Thoracic aorta (tissue), 2 donors: ENCODE results near the gene ADAMTS2. TPM values are rescaled to one million over a fixed set of nuclear protein-coding genes. Genes with fewer than 3 reads are reported as not detected.

ENCODE experiments used
- ATAC-seq: fragments of 150-250 bp; one replicate; pipeline ENCODE4 v1.8.0; 2017; ENCODE audit warnings: low read depth; ENCODE audit not compliant: insufficient number of reproducible peaks, low FRiP score
- DNase-seq: peaks from one replicate; pipeline ENCODE4 v3.0.0-alpha.2; 2020; ENCODE audit warnings: low spot score
- H3K27ac ChIP-seq, 2 donors: fragments of 200-600 bp; sonication (generic); 1 replicate in 1 of 2; 2 replicates in 1 of 2; pipeline ENCODE4 v1.5.1; 2016; ENCODE audit warnings: mild to moderate bottlenecking in 2 of 2, moderate library complexity in 2 of 2
- H3K27me3 ChIP-seq: fragments of 200-600 bp; sonication (generic); replicated peaks from 2 replicates; pipeline ENCODE4 v1.6.0; 2016; ENCODE audit warnings: mild to moderate bottlenecking; ENCODE audit not compliant: insufficient read depth
- H3K36me3 ChIP-seq: fragments of 200-600 bp; sonication (generic); one replicate; pipeline ENCODE4 v1.5.1; 2016
- H3K4me1 ChIP-seq, 2 donors: fragments of 200-600 bp; sonication (generic); 1 replicate in 1 of 2; 2 replicates in 1 of 2; pipeline versions ENCODE4 v1.5.1 to v1.6.0; 2016; ENCODE audit warnings: low read depth in 2 of 2, mild to moderate bottlenecking in 1 of 2; ENCODE audit not compliant: control insufficient read depth in 1 of 2
- H3K4me3 ChIP-seq: fragments of 200-600 bp; sonication (generic); 2 replicates; pipeline ENCODE4 v1.5.1; 2016; ENCODE audit warnings: mild to moderate bottlenecking
- H3K9me3 ChIP-seq: fragments of 200-600 bp; sonication (generic); 2 replicates; pipeline ENCODE4 v1.5.1; 2016
- total RNA-seq, 2 donors: library from RNA; depleted of rRNA; stranded (reverse); fragments of >200 nt; gene quantifications; one replicate each; pipeline versions ENCODE4 v1.1.0 to v1.2.3, GENCODE V29; 2016
- TF ChIP-seq, protein P1 (sequence below): fragments of 200-600 bp; sonication (generic); IDR thresholded peaks from one replicate; pipeline ENCODE4 v1.5.1; 2019; ENCODE audit warnings: antibody characterized with exemption

The ADAMTS2 gene
- total RNA-seq, 2 donors from 2014 or later = 34.4 to 60.7 TPM

DNA sequence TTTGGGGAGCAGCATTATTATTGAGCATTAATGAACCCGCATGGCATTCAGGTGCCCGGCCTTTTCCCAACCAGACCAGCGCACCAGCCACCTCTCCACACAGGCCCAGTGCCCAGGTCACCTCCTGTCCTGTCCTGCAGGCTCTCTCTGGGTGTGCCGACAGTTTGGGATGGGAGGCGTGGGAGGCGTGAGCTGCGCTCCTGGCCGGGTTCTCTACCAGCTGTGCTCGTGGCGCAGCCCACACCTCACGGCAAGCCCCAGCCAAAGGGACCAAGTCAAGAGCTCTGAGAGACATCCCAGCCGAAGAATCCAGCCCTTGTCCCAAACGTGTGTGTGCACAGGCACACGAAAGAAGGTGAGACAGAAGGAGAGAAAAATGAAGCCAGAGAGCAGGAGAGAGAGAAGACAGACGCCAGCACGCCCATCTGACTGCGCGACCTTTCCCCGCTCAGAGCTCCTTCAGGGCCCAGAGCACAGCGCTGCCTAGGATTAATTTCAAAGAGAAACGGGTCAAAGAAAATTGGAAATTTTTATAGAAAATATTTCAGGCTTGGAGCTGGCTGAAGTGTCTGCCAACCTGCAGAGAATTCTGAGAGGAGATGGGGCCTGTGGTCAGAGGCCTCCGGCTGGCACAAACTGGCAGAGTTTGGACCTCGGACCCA is 81.7 kb downstream of the ADAMTS2 start:
- ATAC-seq = no peak
- TF ChIP-seq, protein P1, sequence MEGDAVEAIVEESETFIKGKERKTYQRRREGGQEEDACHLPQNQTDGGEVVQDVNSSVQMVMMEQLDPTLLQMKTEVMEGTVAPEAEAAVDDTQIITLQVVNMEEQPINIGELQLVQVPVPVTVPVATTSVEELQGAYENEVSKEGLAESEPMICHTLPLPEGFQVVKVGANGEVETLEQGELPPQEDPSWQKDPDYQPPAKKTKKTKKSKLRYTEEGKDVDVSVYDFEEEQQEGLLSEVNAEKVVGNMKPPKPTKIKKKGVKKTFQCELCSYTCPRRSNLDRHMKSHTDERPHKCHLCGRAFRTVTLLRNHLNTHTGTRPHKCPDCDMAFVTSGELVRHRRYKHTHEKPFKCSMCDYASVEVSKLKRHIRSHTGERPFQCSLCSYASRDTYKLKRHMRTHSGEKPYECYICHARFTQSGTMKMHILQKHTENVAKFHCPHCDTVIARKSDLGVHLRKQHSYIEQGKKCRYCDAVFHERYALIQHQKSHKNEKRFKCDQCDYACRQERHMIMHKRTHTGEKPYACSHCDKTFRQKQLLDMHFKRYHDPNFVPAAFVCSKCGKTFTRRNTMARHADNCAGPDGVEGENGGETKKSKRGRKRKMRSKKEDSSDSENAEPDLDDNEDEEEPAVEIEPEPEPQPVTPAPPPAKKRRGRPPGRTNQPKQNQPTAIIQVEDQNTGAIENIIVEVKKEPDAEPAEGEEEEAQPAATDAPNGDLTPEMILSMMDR = no peak
- Histone ChIP-seq H3K4me1 (peaks cover 24 to 37% of the 10 kb centered on the region in 2 donors), H3K27ac (no peak overlapping the region), H3K36me3 (no peaks in the 10 kb centered on the region), H3K9me3 (no peaks in the 10 kb centered on the region), H3K4me3 (no peak overlapping the region), H3K27me3 (no peaks in the 10 kb centered on the region)
- no peak for DNase-seq

DNA sequence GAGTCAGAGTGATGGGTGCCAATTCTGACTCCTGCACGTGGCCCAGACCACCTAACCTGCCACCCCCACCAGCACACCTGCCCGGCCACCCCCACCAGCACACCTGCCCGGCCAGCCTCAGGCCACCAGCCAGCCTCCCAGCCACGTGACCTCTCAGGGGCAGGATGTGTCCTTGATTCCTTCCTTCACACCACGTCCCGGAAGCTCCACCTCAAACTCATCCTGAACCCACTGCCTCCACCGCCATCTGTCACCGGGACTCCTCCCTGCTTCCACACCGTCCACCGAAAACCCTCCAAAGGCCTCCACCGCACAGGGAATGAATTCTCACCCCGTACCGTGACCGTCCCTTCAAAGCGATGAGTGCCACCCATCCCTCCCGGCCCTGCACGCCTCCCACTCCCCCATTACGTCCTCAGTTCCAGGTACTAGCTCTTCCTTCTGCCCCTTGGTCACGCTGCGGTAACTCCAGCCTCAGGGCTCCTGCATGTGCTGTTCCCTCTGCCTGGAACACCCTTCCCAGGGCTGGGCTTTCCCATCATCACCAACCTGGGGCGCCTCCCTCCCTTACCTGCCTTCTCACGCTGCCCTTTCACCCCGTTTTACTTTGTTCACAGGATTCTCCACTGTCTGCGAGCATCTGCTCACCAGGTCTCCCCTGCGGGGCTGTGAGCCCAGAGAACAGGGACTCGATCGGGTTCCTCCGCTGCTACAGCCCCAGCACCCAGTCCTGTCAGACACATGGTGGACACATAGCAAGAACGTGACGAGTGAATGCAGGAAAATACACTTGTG is 82.9 kb downstream of the ADAMTS2 start:
- no peak for DNase-seq
- no peak overlapping the region for H3K27ac ChIP-seq

DNA sequence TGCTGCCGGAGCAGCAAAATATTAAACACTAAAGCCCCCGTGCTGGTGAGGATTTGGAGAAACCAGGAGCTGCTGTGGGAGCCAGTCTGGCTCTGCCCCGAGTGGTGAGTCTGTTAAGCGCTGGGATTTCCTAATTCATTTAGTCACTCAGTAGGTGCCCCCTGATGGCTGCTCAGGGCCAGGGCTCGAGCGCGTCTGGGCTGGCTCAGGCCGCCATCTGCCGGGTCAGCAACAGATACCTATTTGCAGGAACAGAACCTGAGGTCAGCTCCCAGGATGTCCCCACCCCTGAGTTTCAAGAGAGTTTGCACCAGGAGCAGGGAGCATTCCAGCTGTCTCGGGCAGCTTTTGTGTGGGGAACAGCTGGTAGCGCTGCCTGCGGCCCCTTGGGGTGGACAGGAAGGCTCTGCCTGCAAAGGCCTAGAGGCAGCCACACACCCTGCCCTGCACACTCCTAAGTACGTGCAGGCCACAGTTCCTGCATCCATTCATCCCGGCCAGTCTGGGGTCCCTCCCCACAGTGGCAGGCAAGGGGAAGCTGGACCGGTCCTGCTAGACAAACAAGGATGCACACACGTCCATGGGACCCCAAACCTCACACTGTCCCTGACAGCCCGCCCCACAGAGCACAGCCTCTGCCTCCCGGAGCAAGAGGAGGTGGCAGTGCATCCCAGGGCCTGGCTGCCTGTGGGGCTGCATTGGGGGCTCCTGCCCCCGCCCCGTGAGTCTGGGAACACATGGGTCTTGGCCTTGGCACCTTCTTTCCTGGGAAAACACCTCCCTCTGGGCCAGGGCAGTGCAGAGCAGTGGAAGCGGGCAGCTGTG is 83.7 kb downstream of the ADAMTS2 start:
- no peaks in the 10 kb centered on the region for H3K36me3 ChIP-seq
- no peak overlapping the region for H3K4me3 ChIP-seq
- peaks cover 12 to 19% of the 10 kb centered on the region in 2 donors for H3K4me1 ChIP-seq
- DNase-seq = no peak
- no peak for ATAC-seq
- no peaks in the 10 kb centered on the region for H3K9me3 ChIP-seq
- H3K27ac ChIP-seq = no peak overlapping the region
- TF ChIP-seq, protein P1 = no peak
- H3K27me3 ChIP-seq = no peaks in the 10 kb centered on the region

More for the DNA sequence above, 82.9 kb downstream of the ADAMTS2 start:
- no peaks in the 10 kb centered on the region for H3K36me3 ChIP-seq
- no peak for ATAC-seq
- H3K9me3 ChIP-seq = no peaks in the 10 kb centered on the region
- H3K4me1 ChIP-seq = peaks cover 20 to 27% of the 10 kb centered on the region in 2 donors
- TF ChIP-seq, protein P1 = no peak
- H3K4me3 ChIP-seq = no peak overlapping the region
- H3K27me3 ChIP-seq = no peaks in the 10 kb centered on the region

DNA sequence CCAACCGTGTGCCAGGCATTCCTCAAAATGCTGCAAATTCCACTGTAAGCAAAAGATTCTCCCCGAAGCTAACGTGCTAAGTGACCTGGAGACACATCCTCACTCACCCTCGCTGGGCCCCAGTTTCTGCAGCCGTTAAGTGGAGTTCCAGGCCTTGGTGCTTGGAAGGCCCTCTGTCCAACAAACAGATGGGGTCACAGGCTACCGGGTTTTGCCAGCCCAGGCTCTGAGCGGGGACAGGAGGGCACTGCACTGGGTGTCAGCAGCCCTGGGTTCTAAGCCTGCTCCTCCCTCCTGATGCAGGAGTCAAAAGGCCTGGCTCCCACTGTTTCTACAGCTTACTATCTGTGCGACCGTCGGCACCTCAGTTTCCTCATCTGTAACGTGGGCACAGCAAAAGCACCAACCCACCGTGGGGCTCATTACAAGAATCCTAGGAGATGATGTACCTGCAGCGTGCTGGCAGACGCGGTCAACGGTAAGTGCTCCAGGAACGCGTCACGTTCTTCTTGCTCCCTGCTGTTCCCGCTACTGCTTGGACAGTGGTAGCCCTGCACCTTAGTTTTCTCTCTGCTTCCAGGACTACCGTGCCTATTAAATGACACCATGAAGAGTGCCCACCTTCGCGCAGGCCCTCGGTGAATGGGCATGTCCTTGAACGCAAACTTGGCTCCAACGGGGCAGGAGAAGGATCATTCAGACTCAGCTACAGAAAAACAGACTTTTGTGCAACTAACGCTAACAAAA is 84.8 kb downstream of the ADAMTS2 start:
- Histone ChIP-seq H3K27ac (no peak overlapping the region), H3K9me3 (no peaks in the 10 kb centered on the region), H3K36me3 (no peaks in the 10 kb centered on the region), H3K4me3 (no peak overlapping the region), H3K27me3 (no peaks in the 10 kb centered on the region), H3K4me1 (peaks cover 5 to 11% of the 10 kb centered on the region in 2 donors)
- ATAC-seq = no peak
- TF ChIP-seq, protein P1 = no peak
- no peak for DNase-seq
